Fibroblast of villous mesenchyme (primary cell): ENCODE results near the gene BPIFB2. TPM values are rescaled to one million over a fixed set of nuclear protein-coding genes. Genes with fewer than 3 reads are reported as not detected.

Experiments used
- DNase-seq: peaks from one replicate; pipeline ENCODE4 v3.0.0-alpha.2; 2010; ENCODE audit warnings: low read depth
- H3K4me3 ChIP-seq: 2 replicates; pipeline ENCODE4 v1.5.1; 2011; ENCODE audit warnings: low read depth, mild to moderate bottlenecking, low read length
- CTCF ChIP-seq: IDR thresholded peaks from 2 replicates; pipeline ENCODE4 v1.5.1; 2012; ENCODE audit warnings: low read depth, mild to moderate bottlenecking, low read length; ENCODE audit not compliant: insufficient read depth
- total RNA-seq: library from RNA; depleted of rRNA; stranded (reverse); fragments of >200 nt; gene quantifications from 2 replicates; pipeline ENCODE4 v1.2.3, GENCODE V29; 2012

Gene BPIFB2
- total RNA-seq, 1 donor = not detected

GRCh38 chr20:33046412-33046811 lies 38.9 kb downstream of the BPIFB2 start:
- TF ChIP-seq CTCF = no peak
- no peak for DNase-seq
- no peak overlapping the region for H3K4me3 ChIP-seq

GRCh38 chr20:33051333-33051732 lies 43.8 kb downstream of the BPIFB2 start:
- TF ChIP-seq CTCF = no peak
- no peak for DNase-seq
- no peak overlapping the region for H3K4me3 ChIP-seq

GRCh38 chr20:33053291-33054106 lies 46.0 kb downstream of the BPIFB2 start, which contains the start of gene BPIFB3:
TSS of gene BPIFB3 (plus strand) at chr20:33053903. CDS start at chr20:33055436, 1,533 bp downstream.
- DNase-seq = no peak
- no peak within 1 kb of the TSS for H3K4me3 ChIP-seq
- TF ChIP-seq CTCF = no peak

GRCh38 chr20:33054381-33054780 lies 46.9 kb downstream of the BPIFB2 start:
- TF ChIP-seq CTCF = no peak
- no peak for DNase-seq
- no peak overlapping the region for H3K4me3 ChIP-seq

- no peak for TF ChIP-seq CTCF
- DNase-seq = no peak
- no peak overlapping the region for H3K4me3 ChIP-seq
Measured at GRCh38 chr20:33054791-33055190, 47.3 kb downstream of the BPIFB2 start.

- no peak overlapping the region for H3K4me3 ChIP-seq
- no peak for DNase-seq
- TF ChIP-seq CTCF = no peak
Measured at GRCh38 chr20:33059136-33059535, 51.6 kb downstream of the BPIFB2 start.
